OCI-LY1 (cell line): ENCODE data around the gene SGSM1.

ENCODE experiments used
- CTCF ChIP-seq: fragments of 200-600 bp; sonication (generic), shearing (Covaris generic); IDR thresholded peaks from 2 replicates; pipeline ENCODE4 v1.5.1; 2017; ENCODE audit warnings: mild to moderate bottlenecking, antibody characterized with exemption, low read length, moderate library complexity, mixed read lengths
- EZH2 ChIP-seq: fragments of 200-600 bp; sonication (generic), shearing (Covaris generic); IDR thresholded peaks from 2 replicates; pipeline ENCODE4 v1.8.0; 2017; ENCODE audit warnings: borderline replicate concordance, mixed run types, mild to moderate bottlenecking, antibody characterized with exemption, low read length, moderate library complexity, mixed read lengths

- no peak for TF ChIP-seq CTCF
- no peak for TF ChIP-seq EZH2
Observed at GRCh38 chr22:24875862-24876506, 70.0 kb downstream of the SGSM1 start.
